HepG2 (cell line): ENCODE measurements around the gene DCUN1D2. TPM values are rescaled to one million over a fixed set of nuclear protein-coding genes. Genes with fewer than 3 reads are reported as not detected.

ENCODE experiments used
- ATAC-seq: fragments of 200-7000 bp; cut with Tn5 transposase; 3 replicates; pipeline ENCODE4 v1.9.1; 2020; ENCODE audit warnings: mild to moderate bottlenecking, moderate library complexity
- BruUV-seq: library from RNA; stranded (reverse); fragments of 400-500 nt; replicated peaks from 2 replicates; lab custom pipeline; 2021; lab: Mats Ljungman, UMichigan
- CTCF ChIA-PET: fragments of 300-600 bp; formaldehyde crosslinking; extraction: SDS; loops from one replicate; lab custom pipeline; 2021; ENCODE audit warnings: low total read pairs, inconsistent platforms, low intra/inter-chr PET ratio; lab: Yijun Ruan, JAX
- POLR2A ChIA-PET: fragments of 350-600 bp; sonication (Branson Sonifier 250); formaldehyde crosslinking; loops from one replicate; lab custom pipeline; 2020; ENCODE audit warnings: antibody characterized with exemption, inconsistent platforms; lab: Yijun Ruan, JAX
- DNase-seq: peaks from one replicate; pipeline ENCODE4 v3.0.0-alpha.2; 2015; ENCODE audit warnings: low spot score
- FAIRE-seq: peaks from 3 replicates; lab custom pipeline; 2011; peaks lifted over from hg19 to GRCh38; lab: Jason Lieb, UNC
- H2AFZ ChIP-seq: one replicate; pipeline ENCODE4 v1.6.1; 2011; ENCODE audit warnings: low read length, inconsistent platforms
- H3K27ac ChIP-seq: fragments of 300-600 bp; 3 replicates; pipeline ENCODE4 v1.8.0; 2011; ENCODE audit warnings: mixed run types, mild to moderate bottlenecking, mixed read lengths, low read length, inconsistent platforms; ENCODE audit not compliant: insufficient read depth; ENCODE audit errors: extremely low read length
- H3K27me3 ChIP-seq, 2 experiments: fragments of 200-600 bp in 1 of 2; 2 replicates in 1 of 2; 3 replicates in 1 of 2; pipeline versions ENCODE4 v1.6.0 to v1.8.0; 2011; ENCODE audit warnings: low read length in 2 of 2, mild to moderate bottlenecking in 2 of 2, moderate library complexity in 2 of 2, inconsistent platforms in 1 of 2; ENCODE audit not compliant: insufficient read depth in 2 of 2, control insufficient read depth in 1 of 2
- H3K36me3 ChIP-seq, 2 experiments: fragments of 200-600 bp in 1 of 2; replicated peaks in 1 of 2; 2 replicates in 1 of 2; 3 replicates in 1 of 2; pipeline versions ENCODE4 v1.5.1 to v1.8.0; 2011; ENCODE audit warnings: low read length in 2 of 2, inconsistent platforms in 1 of 2; ENCODE audit not compliant: insufficient read depth in 2 of 2, control insufficient read depth in 1 of 2
- H3K4me1 ChIP-seq: 2 replicates; pipeline ENCODE4 v1.5.1; 2012; ENCODE audit warnings: low read length, inconsistent platforms; ENCODE audit not compliant: insufficient read depth
- H3K4me2 ChIP-seq: 2 replicates; pipeline ENCODE4 v1.6.0; 2011; ENCODE audit warnings: low read depth, low read length, inconsistent platforms
- H3K4me3 ChIP-seq, 3 experiments: fragments of 200-600 bp in 1 of 3; sonication (generic), shearing (Covaris generic) in 1 of 3; replicated peaks in 1 of 3; 2 replicates each; pipeline ENCODE4 v1.5.1; 2011 to 2016; ENCODE audit warnings: low read length in 3 of 3, inconsistent platforms in 2 of 3, low read depth in 2 of 3, mild to moderate bottlenecking in 2 of 3, control low read depth in 1 of 3, mixed read lengths in 1 of 3; ENCODE audit not compliant: insufficient read depth in 1 of 3
- H3K79me2 ChIP-seq: one replicate; pipeline ENCODE4 v1.6.1; 2011; ENCODE audit warnings: low read length, inconsistent platforms; ENCODE audit not compliant: insufficient read depth
- H3K9ac ChIP-seq: 2 replicates; pipeline ENCODE4 v1.6.0; 2011; ENCODE audit warnings: mild to moderate bottlenecking, low read depth, low read length, inconsistent platforms; ENCODE audit not compliant: insufficient read depth
- H3K9me3 ChIP-seq: 2 replicates; pipeline ENCODE4 v1.5.1; 2012; ENCODE audit warnings: mild to moderate bottlenecking, low read length
- H4K20me1 ChIP-seq: 2 replicates; pipeline ENCODE4 v1.6.0; 2011; ENCODE audit warnings: inconsistent platforms, mild to moderate bottlenecking, low read length, moderate library complexity; ENCODE audit not compliant: insufficient read depth
- AGO2 ChIP-seq: fragments of 200-400 bp; formaldehyde crosslinking; optimal IDR thresholded peaks from 2 replicates; pipeline ENCODE3; 2017; ENCODE audit warnings: mild to moderate bottlenecking, low read depth, low read length, moderate library complexity
- CREB1 ChIP-seq, 2 experiments: fragments of 450-650 bp in 1 of 2; IDR thresholded peaks; 2 replicates each; pipeline ENCODE4 v1.6.1; 2016 to 2017; ENCODE audit warnings: control low read depth in 1 of 2, mild to moderate bottlenecking in 1 of 2, missing compliant biosample characterization in 1 of 2, missing genetic modification characterization in 1 of 2
- HOXA9 ChIP-seq: sonication (generic); formaldehyde crosslinking; IDR thresholded peaks from 2 replicates; pipeline ENCODE4 v1.8.1; 2022; ENCODE audit warnings: missing genetic modification reagents, mild to moderate bottlenecking, moderate library complexity, borderline replicate concordance
- PHF20 ChIP-seq: sonication (generic); formaldehyde crosslinking; IDR thresholded peaks from 2 replicates; pipeline ENCODE4 v1.5.0; 2020; ENCODE audit warnings: mild to moderate bottlenecking, missing genetic modification reagents
- PHF8 ChIP-seq: sonication (generic); formaldehyde crosslinking; IDR thresholded peaks from 2 replicates; pipeline ENCODE4 v1.5.0; 2020; ENCODE audit warnings: missing genetic modification reagents
- RBFOX2 ChIP-seq: fragments of 200-400 bp; formaldehyde crosslinking; IDR thresholded peaks from 2 replicates; pipeline ENCODE4 v1.6.1; 2017; ENCODE audit warnings: low read depth, mild to moderate bottlenecking, low read length
- RORA ChIP-seq: sonication (generic); formaldehyde crosslinking; IDR thresholded peaks from 2 replicates; pipeline ENCODE4 v1.5.0; 2020; ENCODE audit warnings: mild to moderate bottlenecking, missing genetic modification reagents, moderate library complexity
- TAF15 ChIP-seq: fragments of 200-400 bp; formaldehyde crosslinking; IDR thresholded peaks from one replicate; pipeline ENCODE4 v1.6.1; 2018; ENCODE audit warnings: mild to moderate bottlenecking, low read depth, low read length; ENCODE audit not compliant: poor library complexity, severe bottlenecking
- ZC3H13 ChIP-seq: sonication (generic); formaldehyde crosslinking; IDR thresholded peaks from 2 replicates; pipeline ENCODE4 v1.8.1; 2023; ENCODE audit warnings: mild to moderate bottlenecking, missing genetic modification reagents, moderate library complexity
- ZC3H4 ChIP-seq: sonication (generic); formaldehyde crosslinking; IDR thresholded peaks from 2 replicates; pipeline ENCODE4 v1.4.0; 2020; ENCODE audit warnings: missing genetic modification reagents, borderline replicate concordance
- ZNF10 ChIP-seq: sonication (generic); formaldehyde crosslinking; IDR thresholded peaks from 2 replicates; pipeline ENCODE4 v1.4.0; 2020; ENCODE audit warnings: mild to moderate bottlenecking, low read depth, missing genetic modification reagents, borderline replicate concordance
- ZNF18 ChIP-seq: sonication (generic); formaldehyde crosslinking; IDR thresholded peaks from 2 replicates; pipeline ENCODE4 v1.8.0; 2022; ENCODE audit warnings: mild to moderate bottlenecking, missing genetic modification reagents; ENCODE audit not compliant: insufficient replicate concordance
- ZNF230 ChIP-seq: sonication (generic); formaldehyde crosslinking; IDR thresholded peaks from 2 replicates; pipeline ENCODE4 v1.4.0; 2020; ENCODE audit warnings: mild to moderate bottlenecking, missing genetic modification reagents
- ZNF432 ChIP-seq: sonication (generic); formaldehyde crosslinking; IDR thresholded peaks from 2 replicates; pipeline ENCODE4 v1.5.0; 2020; ENCODE audit warnings: missing genetic modification reagents, mild to moderate bottlenecking, borderline replicate concordance
- WGBS: methylation state at CpG from one replicate; pipeline ENCODE4 v1.1.6; 2017; ENCODE audit warnings: low lambda C conversion rate; 5-methylcytosine and 5-hydroxymethylcytosine counted together
- in situ Hi-C: cut with HindIII; loops from 2 replicates; pipeline ENCODE4 v1.10.0; 2017; ENCODE audit warnings: low pct_unique_long_range_greater_than_20kb; ENCODE audit not compliant: extremely low pct_ligation_motif_present
- intact Hi-C: fragments of 100-400 bp; cut with micrococcal nuclease; formaldehyde crosslinking; loops from one replicate; pipeline ENCODE4 v1.10.0; 2022; ENCODE audit not compliant: unreplicated experiment
- polyA plus RNA-seq, 8 experiments: library from polyadenylated mRNA; depleted of rRNA in 3 of 8; stranded (reverse) in 7 of 8; unstranded in 1 of 8; fragments of >200 nt; fragmentation: Illumina TruSeq in 4 of 8; extraction: Trizol in 4 of 8; gene quantifications; 2 replicates each; pipeline versions ENCODE4 v1.2.1 to v1.2.3, GENCODE V29; 2011 to 2016; ENCODE audit warnings: low read depth in 4 of 8, missing spikeins in 1 of 8, mixed read lengths in 1 of 8; ENCODE audit not compliant: insufficient read depth in 1 of 8
- total RNA-seq, 5 experiments: library from RNA; depleted of rRNA; stranded (reverse); fragments of >200 nt; fragmentation: Illumina TruSeq; extraction: Trizol; gene quantifications; 2 replicates each; pipeline ENCODE4 v1.2.3, GENCODE V29; 2016; ENCODE audit warnings: low read depth in 1 of 5
- TF ChIP-seq, protein P1 (sequence below): sonication (generic); formaldehyde crosslinking; IDR thresholded peaks from 2 replicates; pipeline ENCODE4 v1.5.1; 2020; ENCODE audit warnings: mild to moderate bottlenecking, missing genetic modification reagents, borderline replicate concordance

Gene DCUN1D2
- total and polyA plus RNA-seq, 2 of the 13 experiments (the other 11 are each of a cell fraction or from before 2014, with no cell fraction given), result 9.1 to 9.6 TPM

- ATAC-seq, result no peak
- no TSS peak for BruUV-seq
- no peaks in the 10 kb centered on the region for H4K20me1 ChIP-seq
- no peaks in the 10 kb centered on the region for H3K27me3 ChIP-seq
- ChIA-PET CTCF (no interaction called here), POLR2A (interaction anchor here (0.6 kb wide), 1 partner anchor 15 kb away, joined by 3 read pairs; no protein-coding TSS in a partner anchor)
- DNase-seq, result no peak
- no peak overlapping the region for H3K4me3 ChIP-seq
- H3K9ac ChIP-seq, result no peak overlapping the region
- H3K27ac ChIP-seq, result no peak overlapping the region
- no peak for TF ChIP-seq ZNF18 (CRISPR knock-in tag)
- no peak for TF ChIP-seq RORA (CRISPR knock-in tag)
- no peak for TF ChIP-seq TAF15
- no peak for TF ChIP-seq CREB1 (IDR thresholded peaks at IDR 0.05)
- TF ChIP-seq CREB1 (CRISPR knock-in tag; IDR thresholded peaks at IDR 0.05), result no peak
- peak; percentile 70 for TF ChIP-seq AGO2
- no peak for TF ChIP-seq ZNF10 (CRISPR knock-in tag)
- no peak for TF ChIP-seq ZNF432 (CRISPR knock-in tag)
- TF ChIP-seq PHF8 (CRISPR knock-in tag), result no peak
- TF ChIP-seq PHF20 (CRISPR knock-in tag), result no peak
- no peak for TF ChIP-seq HOXA9
- TF ChIP-seq, protein P1, sequence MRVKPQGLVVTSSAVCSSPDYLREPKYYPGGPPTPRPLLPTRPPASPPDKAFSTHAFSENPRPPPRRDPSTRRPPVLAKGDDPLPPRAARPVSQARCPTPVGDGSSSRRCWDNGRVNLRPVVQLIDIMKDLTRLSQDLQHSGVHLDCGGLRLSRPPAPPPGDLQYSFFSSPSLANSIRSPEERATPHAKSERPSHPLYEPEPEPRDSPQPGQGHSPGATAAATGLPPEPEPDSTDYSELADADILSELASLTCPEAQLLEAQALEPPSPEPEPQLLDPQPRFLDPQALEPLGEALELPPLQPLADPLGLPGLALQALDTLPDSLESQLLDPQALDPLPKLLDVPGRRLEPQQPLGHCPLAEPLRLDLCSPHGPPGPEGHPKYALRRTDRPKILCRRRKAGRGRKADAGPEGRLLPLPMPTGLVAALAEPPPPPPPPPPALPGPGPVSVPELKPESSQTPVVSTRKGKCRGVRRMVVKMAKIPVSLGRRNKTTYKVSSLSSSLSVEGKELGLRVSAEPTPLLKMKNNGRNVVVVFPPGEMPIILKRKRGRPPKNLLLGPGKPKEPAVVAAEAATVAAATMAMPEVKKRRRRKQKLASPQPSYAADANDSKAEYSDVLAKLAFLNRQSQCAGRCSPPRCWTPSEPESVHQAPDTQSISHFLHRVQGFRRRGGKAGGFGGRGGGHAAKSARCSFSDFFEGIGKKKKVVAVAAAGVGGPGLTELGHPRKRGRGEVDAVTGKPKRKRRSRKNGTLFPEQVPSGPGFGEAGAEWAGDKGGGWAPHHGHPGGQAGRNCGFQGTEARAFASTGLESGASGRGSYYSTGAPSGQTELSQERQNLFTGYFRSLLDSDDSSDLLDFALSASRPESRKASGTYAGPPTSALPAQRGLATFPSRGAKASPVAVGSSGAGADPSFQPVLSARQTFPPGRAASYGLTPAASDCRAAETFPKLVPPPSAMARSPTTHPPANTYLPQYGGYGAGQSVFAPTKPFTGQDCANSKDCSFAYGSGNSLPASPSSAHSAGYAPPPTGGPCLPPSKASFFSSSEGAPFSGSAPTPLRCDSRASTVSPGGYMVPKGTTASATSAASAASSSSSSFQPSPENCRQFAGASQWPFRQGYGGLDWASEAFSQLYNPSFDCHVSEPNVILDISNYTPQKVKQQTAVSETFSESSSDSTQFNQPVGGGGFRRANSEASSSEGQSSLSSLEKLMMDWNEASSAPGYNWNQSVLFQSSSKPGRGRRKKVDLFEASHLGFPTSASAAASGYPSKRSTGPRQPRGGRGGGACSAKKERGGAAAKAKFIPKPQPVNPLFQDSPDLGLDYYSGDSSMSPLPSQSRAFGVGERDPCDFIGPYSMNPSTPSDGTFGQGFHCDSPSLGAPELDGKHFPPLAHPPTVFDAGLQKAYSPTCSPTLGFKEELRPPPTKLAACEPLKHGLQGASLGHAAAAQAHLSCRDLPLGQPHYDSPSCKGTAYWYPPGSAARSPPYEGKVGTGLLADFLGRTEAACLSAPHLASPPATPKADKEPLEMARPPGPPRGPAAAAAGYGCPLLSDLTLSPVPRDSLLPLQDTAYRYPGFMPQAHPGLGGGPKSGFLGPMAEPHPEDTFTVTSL (CRISPR knock-in tag), result no peak
- TF ChIP-seq RBFOX2, result 0 out of 2 replicates have a peak, but pooled peaks have one; percentile 25
- TF ChIP-seq ZC3H13 (CRISPR knock-in tag), result no peak
- TF ChIP-seq ZNF230 (CRISPR knock-in tag), result no peak
- TF ChIP-seq ZC3H4 (CRISPR knock-in tag), result no peak
- WGBS, result 96% methylated on average over 40 of the region's 49 CpGs
- H3K79me2 ChIP-seq, result no peaks in the 10 kb centered on the region
- no peak for FAIRE-seq
- no peak overlapping the region for H2AFZ ChIP-seq
- no peak overlapping the region for H3K4me2 ChIP-seq
- in situ Hi-C loops (no loop called here), intact Hi-C loops (no loop called here)
- no peaks in the 10 kb centered on the region for H3K4me1 ChIP-seq
- H3K36me3 ChIP-seq, result peaks cover 10 to 48% of the 10 kb centered on the region in 2 experiments; a peak in 4 of 5 replicates
- H3K9me3 ChIP-seq, result no peaks in the 10 kb centered on the region
Observed at GRCh38 chr13:113531041-113531873, 40.7 kb upstream of the DCUN1D2 start.
